GM12873 (cell line): ENCODE data around the gene FAM83G.

Source experiments
- CTCF ChIP-seq: IDR thresholded peaks from 2 replicates; pipeline ENCODE4 v1.5.1; 2012; ENCODE audit warnings: low read depth, mild to moderate bottlenecking, moderate library complexity, low read length, control low read depth; ENCODE audit not compliant: insufficient read depth; ENCODE audit errors: missing control alignments

The FAM83G gene

DNA sequence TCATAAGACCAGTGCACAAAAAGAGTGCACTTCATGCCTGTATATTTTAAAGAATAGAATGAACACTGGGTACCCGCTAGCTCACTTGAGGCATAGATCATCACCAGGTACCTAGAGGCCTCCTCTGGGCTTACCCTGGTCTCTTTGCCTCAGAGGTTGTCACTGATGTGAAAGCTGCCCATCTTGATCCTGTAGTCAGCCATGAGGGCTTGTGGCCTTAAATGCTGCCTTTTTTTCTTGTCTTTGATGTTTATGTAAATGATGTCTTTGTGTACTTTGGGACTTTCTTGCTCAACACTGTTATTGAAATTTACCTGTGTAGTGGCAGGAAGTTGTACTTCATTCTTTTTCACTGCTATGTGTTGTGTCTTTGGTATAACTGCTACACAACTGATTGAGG is 79.4 kb downstream of the FAM83G start:
- no peak for TF ChIP-seq CTCF

DNA sequence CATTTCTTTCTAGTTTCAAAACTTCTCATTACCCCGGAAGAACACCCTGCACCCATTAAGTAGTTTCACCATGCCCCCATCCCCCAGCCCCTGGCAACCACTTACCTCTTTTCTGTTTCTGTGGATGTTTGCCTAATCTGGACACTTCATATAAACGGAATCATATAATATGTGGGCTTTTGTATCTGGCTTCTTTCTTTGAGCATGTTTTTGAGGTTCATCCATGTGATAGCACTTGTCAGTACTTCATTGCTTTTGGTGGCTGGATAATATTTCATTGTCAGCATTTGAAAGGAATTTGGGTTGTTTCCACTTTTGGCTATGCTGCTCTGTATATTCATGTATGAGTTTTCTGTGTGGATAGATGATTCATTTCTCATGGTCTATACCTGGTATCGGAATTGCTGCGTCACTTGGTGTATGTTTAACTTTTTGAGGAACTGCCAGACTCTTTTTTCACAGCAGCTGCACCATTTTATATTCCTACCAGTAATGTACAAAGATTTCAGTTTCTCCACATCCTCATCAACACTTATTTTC is 82.6 kb downstream of the FAM83G start:
- TF ChIP-seq CTCF, result no peak

DNA sequence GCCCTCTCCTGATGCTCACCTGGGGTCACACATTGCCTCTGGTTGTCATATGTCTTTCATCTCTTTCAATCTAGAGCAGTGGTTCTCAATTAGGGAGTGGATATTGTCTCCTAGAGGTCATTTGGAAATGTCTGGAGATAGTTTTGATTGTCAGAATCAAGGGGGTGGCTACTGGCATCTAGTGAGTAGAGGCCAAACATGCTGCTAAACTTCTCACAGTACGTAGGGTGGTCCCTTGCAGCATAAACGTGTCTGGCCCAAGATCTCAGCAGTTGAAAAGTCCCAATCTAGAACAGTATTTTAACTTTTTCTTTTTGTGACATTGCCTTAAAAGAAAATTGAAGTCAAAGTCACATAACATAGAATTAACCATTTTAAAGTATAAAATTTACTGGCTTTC is 83.1 kb downstream of the FAM83G start:
- no peak for TF ChIP-seq CTCF

DNA sequence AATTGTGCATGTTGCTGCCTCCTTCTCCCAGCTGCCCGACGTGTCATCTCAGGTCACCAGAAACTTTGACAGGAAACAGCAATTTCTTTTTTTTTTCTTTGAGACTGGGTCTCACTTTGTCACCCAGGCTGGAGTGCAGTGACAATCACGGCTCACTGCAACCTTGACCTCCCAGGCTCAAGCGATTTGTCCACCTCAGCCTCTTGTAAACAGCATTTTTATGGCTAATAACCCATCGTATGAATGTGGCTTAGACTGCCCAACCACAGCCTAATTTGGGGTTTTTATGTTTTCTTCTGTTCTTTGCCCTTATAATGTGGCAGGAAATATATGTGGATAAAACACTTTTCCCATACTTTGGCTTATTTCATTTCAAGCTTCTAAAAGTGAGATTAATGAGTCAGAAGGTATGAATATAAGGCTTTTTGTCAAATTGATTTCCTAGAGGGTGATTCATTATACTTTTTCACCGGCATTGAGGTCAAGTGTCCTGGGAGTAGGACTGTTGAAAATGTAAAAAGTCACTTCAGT is 83.6 kb downstream of the FAM83G start:
- no peak for TF ChIP-seq CTCF

DNA sequence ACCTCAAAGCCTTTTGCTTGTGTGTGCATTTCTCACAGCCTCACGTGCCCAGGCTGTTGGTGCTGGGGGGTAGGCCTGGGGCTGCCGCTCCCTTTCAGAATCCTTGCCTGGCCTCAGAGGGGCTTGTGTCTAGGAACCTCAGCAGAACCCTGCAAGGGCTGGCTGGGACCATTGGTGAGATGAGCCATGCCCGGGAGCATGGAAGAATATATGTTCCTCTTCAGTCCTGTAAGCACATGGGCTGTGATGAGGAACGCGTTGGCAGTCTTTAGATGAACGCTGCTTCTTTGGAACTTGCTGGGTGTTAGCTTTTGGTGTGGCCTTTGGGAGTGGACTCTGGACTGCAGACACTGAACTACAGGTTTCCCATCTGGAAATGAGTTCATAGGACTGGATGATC is 84.6 kb downstream of the FAM83G start:
- no peak for TF ChIP-seq CTCF
